IMR-90 (cell line): ENCODE data around the gene KCNQ5. TPM values are rescaled to one million over a fixed set of nuclear protein-coding genes. Genes with fewer than 3 reads are reported as not detected.

ENCODE experiments used
- ATAC-seq: fragments of 200-7000 bp; cut with Tn5 transposase; 2 replicates; pipeline ENCODE4 v1.9.1; 2020; ENCODE audit warnings: low read depth, mild to moderate bottlenecking, moderate library complexity
- BruUV-seq: library from RNA; stranded (reverse); fragments of 400-500 nt; replicated peaks from 2 replicates; lab custom pipeline; 2021; lab: Mats Ljungman, UMichigan
- CTCF ChIA-PET: fragments of 300-600 bp; formaldehyde crosslinking; extraction: SDS; loops from one replicate; lab custom pipeline; 2021; ENCODE audit warnings: antibody characterized with exemption; lab: Yijun Ruan, JAX
- POLR2A ChIA-PET: fragments of 300-600 bp; sonication (Branson Sonifier 250); formaldehyde crosslinking; loops from one replicate; lab custom pipeline; 2022; ENCODE audit warnings: antibody characterized with exemption; ENCODE audit not compliant: unreplicated experiment; lab: Charles Lee
- DNase-seq: peaks from one replicate; pipeline ENCODE4 v3.0.0; 2013
- H2AFZ ChIP-seq: replicated peaks from 2 replicates; pipeline ENCODE3; 2013; ENCODE audit warnings: low read length, mild to moderate bottlenecking; ENCODE audit not compliant: poor library complexity
- H2AK5ac ChIP-seq: 2 replicates; pipeline ENCODE4 v1.6.1; 2013; ENCODE audit warnings: low read depth, low read length, inconsistent platforms
- H2AK9ac ChIP-seq: replicated peaks from 2 replicates; pipeline ENCODE3; 2013; ENCODE audit warnings: mild to moderate bottlenecking, low read depth, low read length, moderate library complexity; ENCODE audit not compliant: poor library complexity
- H2BK120ac ChIP-seq: 2 replicates; pipeline ENCODE4 v1.6.1; 2013; ENCODE audit warnings: low read depth, low read length, inconsistent platforms
- H2BK15ac ChIP-seq: 3 replicates; pipeline ENCODE4 v1.6.1; 2013; ENCODE audit warnings: low read depth, low read length, inconsistent platforms
- H2BK20ac ChIP-seq: 2 replicates; pipeline ENCODE4 v1.6.1; 2013; ENCODE audit warnings: low read depth, mild to moderate bottlenecking, inconsistent platforms, low read length, moderate library complexity
- H2BK5ac ChIP-seq: 2 replicates; pipeline ENCODE4 v1.6.1; 2013; ENCODE audit warnings: mild to moderate bottlenecking, low read depth, low read length, inconsistent platforms; ENCODE audit not compliant: poor library complexity, severe bottlenecking
- H3K14ac ChIP-seq: replicated peaks from 2 replicates; pipeline ENCODE4 v1.6.1; 2013; ENCODE audit warnings: low read depth, low read length, inconsistent platforms
- H3K18ac ChIP-seq: 2 replicates; pipeline ENCODE4 v1.6.1; 2013; ENCODE audit warnings: low read depth, low read length, control low read depth
- H3K23ac ChIP-seq: 2 replicates; pipeline ENCODE4 v1.6.1; 2013; ENCODE audit warnings: low read depth, low read length, inconsistent platforms
- H3K27ac ChIP-seq: 2 replicates; pipeline ENCODE4 v1.5.1; 2013; ENCODE audit warnings: mild to moderate bottlenecking, control low read depth, low read length; ENCODE audit not compliant: insufficient read depth
- H3K27me3 ChIP-seq: 2 replicates; pipeline ENCODE4 v1.6.1; 2013; ENCODE audit warnings: low read length; ENCODE audit not compliant: control insufficient read depth, insufficient read depth
- H3K36me3 ChIP-seq: 2 replicates; pipeline ENCODE4 v1.6.1; 2013; ENCODE audit warnings: low read length, mixed read lengths; ENCODE audit not compliant: control insufficient read depth, insufficient read depth
- H3K4ac ChIP-seq: 2 replicates; pipeline ENCODE4 v1.6.1; 2013; ENCODE audit warnings: low read depth, low read length, inconsistent platforms
- H3K4me1 ChIP-seq: 2 replicates; pipeline ENCODE4 v1.6.1; 2013; ENCODE audit warnings: low read length, mixed read lengths; ENCODE audit not compliant: control insufficient read depth, insufficient read depth
- H3K4me2 ChIP-seq: 2 replicates; pipeline ENCODE4 v1.6.1; 2013; ENCODE audit warnings: low read depth, mild to moderate bottlenecking, control low read depth, low read length, moderate library complexity
- H3K4me3 ChIP-seq: 2 replicates; pipeline ENCODE4 v1.5.1; 2013; ENCODE audit warnings: low read depth, mild to moderate bottlenecking, control low read depth, low read length, moderate library complexity; ENCODE audit not compliant: insufficient read depth
- H3K56ac ChIP-seq: 2 replicates; pipeline ENCODE4 v1.6.1; 2013; ENCODE audit warnings: low read length, inconsistent platforms; ENCODE audit not compliant: insufficient read depth; ENCODE audit errors: extremely low read depth
- H3K79me1 ChIP-seq, 2 experiments: 2 replicates each; pipeline ENCODE4 v1.6.1; 2013; ENCODE audit warnings: low read length in 2 of 2, inconsistent platforms in 1 of 2, low read depth in 1 of 2
- H3K9ac ChIP-seq: 2 replicates; pipeline ENCODE4 v1.6.1; 2013; ENCODE audit warnings: low read depth, low read length, control low read depth
- H3K9me1 ChIP-seq: 2 replicates; pipeline ENCODE4 v1.6.1; 2013; ENCODE audit warnings: low read length, inconsistent platforms; ENCODE audit not compliant: insufficient read depth
- H3K9me3 ChIP-seq: 2 replicates; pipeline ENCODE4 v1.6.1; 2013; ENCODE audit warnings: low read length; ENCODE audit not compliant: control insufficient read depth, insufficient read depth
- H4K20me1 ChIP-seq: 2 replicates; pipeline ENCODE4 v1.6.1; 2013; ENCODE audit warnings: low read length, inconsistent platforms; ENCODE audit not compliant: insufficient read depth
- H4K5ac ChIP-seq: 2 replicates; pipeline ENCODE4 v1.6.1; 2013; ENCODE audit warnings: mild to moderate bottlenecking, low read depth, low read length, control low read depth
- H4K8ac ChIP-seq, 2 experiments: 2 replicates each; pipeline ENCODE4 v1.6.1; 2013; ENCODE audit warnings: low read depth in 2 of 2, low read length in 2 of 2, control low read depth in 1 of 2, inconsistent platforms in 1 of 2
- H4K91ac ChIP-seq: 2 replicates; pipeline ENCODE4 v1.6.1; 2013; ENCODE audit warnings: low read depth, low read length, inconsistent platforms; ENCODE audit not compliant: insufficient read depth
- CEBPB ChIP-seq: IDR thresholded peaks from 2 replicates; pipeline ENCODE4 v1.6.1; 2012; ENCODE audit warnings: low read depth, low read length, improper control_type of control experiment
- FOS ChIP-seq: fragments of 150-350 bp; IDR thresholded peaks from 2 replicates; pipeline ENCODE4 v1.6.1; 2016; ENCODE audit warnings: low read depth, low read length
- WGBS, 2 experiments: methylation state at CpG; one replicate each; pipeline versions ENCODE4 v1.1.5 to v1.1.7; 2013; ENCODE audit warnings: missing lambda C conversion rate in 2 of 2; ENCODE audit not compliant: insufficient read length in 1 of 2; ENCODE audit errors: extremely low coverage in 2 of 2; 5-methylcytosine and 5-hydroxymethylcytosine counted together
- dilution Hi-C: fragments of 300-500 bp; cut with HindIII; formaldehyde crosslinking; loops from one replicate; pipeline ENCODE4 v1.14.3; 2018; ENCODE audit warnings: low sequenced_read_pairs; ENCODE audit not compliant: unreplicated experiment
- in situ Hi-C: fragments of 300-500 bp; cut with MboI; formaldehyde crosslinking; loops from 3 replicates; pipeline ENCODE4 v1.14.3; 2019; ENCODE audit warnings: low sequenced_read_pairs, inconsistent platforms, mixed read lengths
- intact Hi-C: fragments of 100-400 bp; cut with micrococcal nuclease; formaldehyde crosslinking; loops from 2 replicates; pipeline ENCODE4 v1.10.0; 2022
- polyA plus RNA-seq, 3 experiments: library from polyadenylated mRNA; depleted of rRNA; stranded (reverse); fragments of >200 nt; gene quantifications; 2 replicates each; pipeline ENCODE4 v1.2.3, GENCODE V29; 2012; ENCODE audit warnings: low replicate concordance in 1 of 3
- total RNA-seq: library from RNA; depleted of rRNA; stranded (reverse); fragments of >200 nt; gene quantifications from 2 replicates; pipeline ENCODE4 v1.2.3, GENCODE V29; 2012
- TF ChIP-seq, protein P1 (sequence below): fragments of 150-350 bp; IDR thresholded peaks from 2 replicates; pipeline ENCODE4 v1.6.1; 2016; ENCODE audit warnings: low read depth, mild to moderate bottlenecking, low read length, moderate library complexity, borderline replicate concordance

The KCNQ5 gene
- total and polyA plus RNA-seq, 2 of the 4 experiments (the other 2 are of a cell fraction), result 0.75 to 1.3 TPM

DNA sequence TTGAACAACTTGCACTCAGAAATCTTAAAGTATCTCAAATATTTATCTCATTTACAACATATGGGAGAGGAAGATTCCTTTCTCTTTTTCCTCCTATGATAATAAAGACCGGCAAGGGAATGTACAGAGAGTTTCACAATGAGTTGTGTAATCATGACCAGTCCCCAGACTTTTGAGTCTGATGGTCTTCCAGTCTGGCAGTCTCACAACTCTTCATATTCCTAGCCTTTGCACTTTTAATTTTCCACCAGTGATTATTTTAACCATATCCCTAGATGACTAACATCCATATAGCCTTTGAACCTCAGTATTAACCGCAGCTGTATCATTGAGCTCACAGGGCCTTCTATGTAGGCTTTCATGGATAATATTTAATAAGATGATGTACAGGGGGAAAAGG is 324.9 kb downstream of the KCNQ5 start:
- Histone ChIP-seq H3K79me1 (no peaks in the 10 kb centered on the region; a peak in 1 of 4 replicates), H3K56ac (no peak overlapping the region), H2BK120ac (no peak overlapping the region), H2BK5ac (no peak overlapping the region), H2BK15ac (no peak overlapping the region), H2AK5ac (no peak overlapping the region), H3K4me1 (peaks cover 6% of the 10 kb centered on the region), H2BK20ac (no peak overlapping the region), H3K4ac (no peak overlapping the region), H3K9ac (no peak overlapping the region), H4K8ac (no peak overlapping the region), H3K18ac (no peak overlapping the region), H3K9me1 (peaks cover 4% of the 10 kb centered on the region), H2AFZ (no peak overlapping the region), H3K27me3 (no peaks in the 10 kb centered on the region), H3K23ac (no peak overlapping the region), H3K4me2 (peak overlapping the region; percentile 47; the same call in 1 of the 2 replicates), H4K91ac (no peak overlapping the region), H3K36me3 (no peaks in the 10 kb centered on the region), H3K4me3 (no peak overlapping the region), H3K27ac (no peak overlapping the region), H4K20me1 (no peaks in the 10 kb centered on the region), H3K9me3 (no peaks in the 10 kb centered on the region), H2AK9ac (no peak overlapping the region), H3K14ac (no peak overlapping the region), H4K5ac (no peak overlapping the region)
- 0 out of 2 replicates have a peak, but pooled peaks have one; percentile 2 for TF ChIP-seq FOS
- peak; percentile 95 for TF ChIP-seq CEBPB
- TF ChIP-seq, protein P1, sequence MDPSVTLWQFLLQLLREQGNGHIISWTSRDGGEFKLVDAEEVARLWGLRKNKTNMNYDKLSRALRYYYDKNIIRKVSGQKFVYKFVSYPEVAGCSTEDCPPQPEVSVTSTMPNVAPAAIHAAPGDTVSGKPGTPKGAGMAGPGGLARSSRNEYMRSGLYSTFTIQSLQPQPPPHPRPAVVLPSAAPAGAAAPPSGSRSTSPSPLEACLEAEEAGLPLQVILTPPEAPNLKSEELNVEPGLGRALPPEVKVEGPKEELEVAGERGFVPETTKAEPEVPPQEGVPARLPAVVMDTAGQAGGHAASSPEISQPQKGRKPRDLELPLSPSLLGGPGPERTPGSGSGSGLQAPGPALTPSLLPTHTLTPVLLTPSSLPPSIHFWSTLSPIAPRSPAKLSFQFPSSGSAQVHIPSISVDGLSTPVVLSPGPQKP, result no peak
- ATAC-seq, result peak; percentile 59
- no TSS peak for BruUV-seq
- dilution Hi-C loops (no loop called here), intact Hi-C loops (no loop called here), in situ Hi-C loops (no loop called here)
- no CpG with 5 or more reads among the region's 2 CpGs for WGBS, 2 experiments
- POLR2A ChIA-PET, result no interaction called here
- CTCF ChIA-PET, result no interaction called here
- peak; percentile 83 for DNase-seq
